ENCODE data around the gene ERCC5.

Gene ERCC5

DNA sequence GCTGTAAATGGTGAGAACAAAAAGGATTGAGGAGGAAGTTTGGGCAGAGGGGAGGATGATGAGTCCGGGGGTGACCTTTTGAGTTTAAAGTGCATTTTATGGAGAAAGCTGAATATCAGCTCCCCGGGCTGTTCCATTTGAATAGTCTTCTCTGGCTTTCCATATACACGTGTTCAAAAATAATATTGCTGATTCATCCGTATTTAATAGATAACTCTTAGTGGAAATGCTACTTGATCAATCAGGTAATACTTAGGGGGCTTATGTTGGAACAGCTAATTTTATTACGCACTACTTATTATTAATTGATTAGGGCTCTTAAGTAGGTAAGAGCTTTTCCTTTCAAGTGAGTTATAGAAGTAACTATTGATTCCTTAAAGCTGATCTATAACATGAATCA, 76.4 kb downstream of the ERCC5 start:
- DNase-seq (ENCODE audit: low read depth): no peak

Data from GM04503 (cell line).